Panc1 (cell line): Measurements from ENCODE around the gene DLGAP4. TPM values are rescaled to one million over a fixed set of nuclear protein-coding genes. Genes with fewer than 3 reads are reported as not detected.

Source experiments
- ATAC-seq: fragments of 200-7000 bp; cut with Tn5 transposase; 2 replicates; pipeline ENCODE4 v1.9.1; 2020; ENCODE audit warnings: mild to moderate bottlenecking, moderate library complexity
- BruUV-seq: library from RNA; stranded (reverse); fragments of 400-500 nt; replicated peaks from 2 replicates; lab custom pipeline; 2021; lab: Mats Ljungman, UMichigan
- CTCF ChIA-PET: fragments of 300-600 bp; sonication (Branson Sonifier 250); formaldehyde crosslinking; loops from one replicate; lab custom pipeline; 2022; ENCODE audit warnings: antibody characterized with exemption; lab: Charles Lee
- POLR2A ChIA-PET: fragments of 300-600 bp; sonication (Branson Sonifier 250); formaldehyde crosslinking; loops from one replicate; lab custom pipeline; 2022; ENCODE audit warnings: antibody characterized with exemption; lab: Charles Lee
- DNase-seq: peaks from one replicate; pipeline ENCODE4 v3.0.0-alpha.2; 2010; ENCODE audit warnings: low read depth, low spot score
- H3K27ac ChIP-seq: 2 replicates; pipeline ENCODE4 v1.5.1; 2011; ENCODE audit warnings: mild to moderate bottlenecking, low read length, inconsistent platforms
- H3K27me3 ChIP-seq: fragments of 200-500 bp; sonication (Bioruptor generic); 2 replicates; pipeline ENCODE4 v1.6.0; 2014; ENCODE audit warnings: low read length, inconsistent platforms; ENCODE audit not compliant: control insufficient read depth, insufficient read depth
- H3K36me3 ChIP-seq: fragments of 200-500 bp; sonication (Bioruptor generic); 2 replicates; pipeline ENCODE4 v1.5.1; 2014; ENCODE audit warnings: inconsistent platforms, mild to moderate bottlenecking, low read length, moderate library complexity; ENCODE audit not compliant: control insufficient read depth, insufficient read depth
- H3K4me1 ChIP-seq: 2 replicates; pipeline ENCODE4 v1.5.1; 2011; ENCODE audit warnings: inconsistent platforms, mild to moderate bottlenecking, low read length, moderate library complexity; ENCODE audit not compliant: control insufficient read depth, insufficient read depth
- H3K4me3 ChIP-seq, 2 experiments: 2 replicates each; pipeline ENCODE4 v1.5.1; 2011 to 2012; ENCODE audit warnings: low read depth in 2 of 2, low read length in 2 of 2, mild to moderate bottlenecking in 2 of 2, inconsistent platforms in 1 of 2, moderate library complexity in 1 of 2
- H3K9me3 ChIP-seq: fragments of 200-500 bp; sonication (Bioruptor generic); 2 replicates; pipeline ENCODE4 v1.5.1; 2014; ENCODE audit warnings: low read depth, mild to moderate bottlenecking, inconsistent platforms, low read length, moderate library complexity; ENCODE audit not compliant: control insufficient read depth, insufficient read depth
- POLR2AphosphoS5 ChIP-seq: IDR thresholded peaks from 2 replicates; pipeline ENCODE4 v1.6.1; 2012; ENCODE audit warnings: mild to moderate bottlenecking, low read depth, low read length, moderate library complexity
- SIN3A ChIP-seq: IDR thresholded peaks from 2 replicates; pipeline ENCODE4 v1.6.1; 2012; ENCODE audit warnings: low read depth, mild to moderate bottlenecking, low read length, moderate library complexity, borderline replicate concordance; ENCODE audit not compliant: insufficient read depth
- TCF7L2 ChIP-seq: IDR thresholded peaks from 2 replicates; pipeline ENCODE4 v1.6.1; 2011; ENCODE audit warnings: mild to moderate bottlenecking, low read depth, low read length, inconsistent platforms
- in situ Hi-C: cut with HindIII; loops from 2 replicates; pipeline ENCODE4 v1.10.0; 2016; ENCODE audit warnings: low sequenced_read_pairs, low pct_unique_long_range_greater_than_20kb
- intact Hi-C: fragments of 100-400 bp; cut with micrococcal nuclease; formaldehyde crosslinking; loops from one replicate; pipeline ENCODE4 v1.10.0; 2022; ENCODE audit not compliant: unreplicated experiment
- total RNA-seq: library from RNA; stranded (reverse); gene quantifications from one replicate; pipeline ENCODE4 v1.2.1, GENCODE V29; 2021; ENCODE audit not compliant: unreplicated experiment
- TF ChIP-seq, protein P1 (sequence below), 2 experiments: IDR thresholded peaks; 2 replicates each; pipeline ENCODE4 v1.6.1; 2011 to 2012; ENCODE audit warnings: low read depth in 2 of 2, control low read depth in 1 of 2, low read length in 1 of 2, mild to moderate bottlenecking in 1 of 2, moderate library complexity in 1 of 2; ENCODE audit not compliant: insufficient read depth in 1 of 2
- TF ChIP-seq, protein P2 (sequence below): fragments of 450-650 bp; IDR thresholded peaks from 2 replicates; pipeline ENCODE4 v1.5.1; 2017; ENCODE audit warnings: mild to moderate bottlenecking

The DLGAP4 gene
- total RNA-seq, 1 experiment from 2014 or later, result 52.5 TPM

DNA sequence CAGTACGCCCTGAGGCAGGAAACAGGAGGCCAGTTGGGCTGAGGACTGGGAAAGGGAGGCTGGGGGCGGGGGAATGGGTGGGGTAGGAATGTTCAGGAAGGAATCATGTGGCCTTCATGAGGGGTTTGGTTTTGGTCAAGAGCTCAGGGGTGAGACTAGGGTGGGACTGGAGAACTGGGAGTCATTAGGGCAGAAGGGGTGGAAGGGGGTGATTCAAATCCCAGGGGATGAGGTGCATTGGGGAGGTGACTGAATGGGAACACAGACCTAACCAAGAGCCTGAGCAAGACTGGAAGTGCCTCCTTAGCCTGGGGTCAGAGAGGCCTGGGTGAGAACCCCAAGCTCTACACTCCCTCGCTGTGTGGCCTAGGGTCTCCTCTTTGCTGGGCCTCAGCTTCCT is 86.8 kb downstream of the DLGAP4 start:
- Histone ChIP-seq H3K36me3 (no peaks in the 10 kb centered on the region), H3K4me3 (no peak overlapping the region), H3K4me1 (no peaks in the 10 kb centered on the region; the same call in 1 of the 2 replicates), H3K9me3 (no peaks in the 10 kb centered on the region), H3K27ac (no peak overlapping the region), H3K27me3 (no peaks in the 10 kb centered on the region)
- no peak; the same call in 1 of the 2 replicates for ATAC-seq
- DNase-seq, result no peak
- CTCF ChIA-PET, result no interaction called here
- BruUV-seq, result no TSS peak
- POLR2A ChIA-PET, result no interaction called here
- intact Hi-C loops, result no loop called here
- in situ Hi-C loops, result no loop called here
- TF ChIP-seq, protein P1, sequence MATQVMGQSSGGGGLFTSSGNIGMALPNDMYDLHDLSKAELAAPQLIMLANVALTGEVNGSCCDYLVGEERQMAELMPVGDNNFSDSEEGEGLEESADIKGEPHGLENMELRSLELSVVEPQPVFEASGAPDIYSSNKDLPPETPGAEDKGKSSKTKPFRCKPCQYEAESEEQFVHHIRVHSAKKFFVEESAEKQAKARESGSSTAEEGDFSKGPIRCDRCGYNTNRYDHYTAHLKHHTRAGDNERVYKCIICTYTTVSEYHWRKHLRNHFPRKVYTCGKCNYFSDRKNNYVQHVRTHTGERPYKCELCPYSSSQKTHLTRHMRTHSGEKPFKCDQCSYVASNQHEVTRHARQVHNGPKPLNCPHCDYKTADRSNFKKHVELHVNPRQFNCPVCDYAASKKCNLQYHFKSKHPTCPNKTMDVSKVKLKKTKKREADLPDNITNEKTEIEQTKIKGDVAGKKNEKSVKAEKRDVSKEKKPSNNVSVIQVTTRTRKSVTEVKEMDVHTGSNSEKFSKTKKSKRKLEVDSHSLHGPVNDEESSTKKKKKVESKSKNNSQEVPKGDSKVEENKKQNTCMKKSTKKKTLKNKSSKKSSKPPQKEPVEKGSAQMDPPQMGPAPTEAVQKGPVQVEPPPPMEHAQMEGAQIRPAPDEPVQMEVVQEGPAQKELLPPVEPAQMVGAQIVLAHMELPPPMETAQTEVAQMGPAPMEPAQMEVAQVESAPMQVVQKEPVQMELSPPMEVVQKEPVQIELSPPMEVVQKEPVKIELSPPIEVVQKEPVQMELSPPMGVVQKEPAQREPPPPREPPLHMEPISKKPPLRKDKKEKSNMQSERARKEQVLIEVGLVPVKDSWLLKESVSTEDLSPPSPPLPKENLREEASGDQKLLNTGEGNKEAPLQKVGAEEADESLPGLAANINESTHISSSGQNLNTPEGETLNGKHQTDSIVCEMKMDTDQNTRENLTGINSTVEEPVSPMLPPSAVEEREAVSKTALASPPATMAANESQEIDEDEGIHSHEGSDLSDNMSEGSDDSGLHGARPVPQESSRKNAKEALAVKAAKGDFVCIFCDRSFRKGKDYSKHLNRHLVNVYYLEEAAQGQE (IDR thresholded peaks at IDR 0.05; ENCODE audit: insufficient read depth in 1 of 2, low read depth in 2 of 2, low read length in 1 of 2), result no peak
- no peak for TF ChIP-seq POLR2AphosphoS5
- no peak for TF ChIP-seq TCF7L2
- TF ChIP-seq, protein P2, sequence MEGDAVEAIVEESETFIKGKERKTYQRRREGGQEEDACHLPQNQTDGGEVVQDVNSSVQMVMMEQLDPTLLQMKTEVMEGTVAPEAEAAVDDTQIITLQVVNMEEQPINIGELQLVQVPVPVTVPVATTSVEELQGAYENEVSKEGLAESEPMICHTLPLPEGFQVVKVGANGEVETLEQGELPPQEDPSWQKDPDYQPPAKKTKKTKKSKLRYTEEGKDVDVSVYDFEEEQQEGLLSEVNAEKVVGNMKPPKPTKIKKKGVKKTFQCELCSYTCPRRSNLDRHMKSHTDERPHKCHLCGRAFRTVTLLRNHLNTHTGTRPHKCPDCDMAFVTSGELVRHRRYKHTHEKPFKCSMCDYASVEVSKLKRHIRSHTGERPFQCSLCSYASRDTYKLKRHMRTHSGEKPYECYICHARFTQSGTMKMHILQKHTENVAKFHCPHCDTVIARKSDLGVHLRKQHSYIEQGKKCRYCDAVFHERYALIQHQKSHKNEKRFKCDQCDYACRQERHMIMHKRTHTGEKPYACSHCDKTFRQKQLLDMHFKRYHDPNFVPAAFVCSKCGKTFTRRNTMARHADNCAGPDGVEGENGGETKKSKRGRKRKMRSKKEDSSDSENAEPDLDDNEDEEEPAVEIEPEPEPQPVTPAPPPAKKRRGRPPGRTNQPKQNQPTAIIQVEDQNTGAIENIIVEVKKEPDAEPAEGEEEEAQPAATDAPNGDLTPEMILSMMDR, result no peak
- no peak for TF ChIP-seq SIN3A

DNA sequence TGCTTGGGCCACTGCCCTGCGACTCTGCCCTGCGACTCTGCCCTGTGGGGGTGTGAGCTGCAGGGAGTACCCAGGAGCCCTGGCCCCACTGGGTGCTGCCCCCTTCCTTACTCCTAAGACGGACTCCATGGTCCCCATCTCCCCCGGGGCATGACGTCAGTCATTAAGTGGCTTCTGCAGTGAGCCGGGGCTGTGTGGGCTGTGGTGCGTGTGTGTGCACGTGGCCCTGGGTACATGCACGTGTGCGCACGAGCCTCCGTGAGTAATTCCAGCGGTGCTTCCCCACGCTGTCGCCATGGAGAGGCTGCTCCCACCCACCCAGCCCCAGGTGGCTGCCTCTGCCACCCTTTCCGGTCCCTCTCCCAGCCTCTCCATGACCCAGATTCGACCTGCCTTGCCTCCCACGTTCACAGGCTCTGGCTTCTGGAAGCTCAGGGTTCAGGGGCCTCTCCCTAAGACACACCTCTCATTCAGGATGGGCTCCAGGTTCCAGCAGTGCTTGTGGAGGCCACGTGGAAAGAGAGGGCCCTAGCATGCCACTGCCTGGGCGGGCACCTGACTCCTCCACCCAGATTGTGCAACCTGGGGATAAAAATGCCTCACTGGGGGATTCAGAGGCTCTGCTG is 88.3 kb downstream of the DLGAP4 start:
- intact Hi-C loops, result no loop called here
- no peaks in the 10 kb centered on the region for H3K27me3 ChIP-seq
- H3K27ac ChIP-seq, result no peak overlapping the region
- DNase-seq (no peak), ATAC-seq (0 out of 2 replicates have a peak, but pooled peaks have one; percentile 44)
- POLR2A ChIA-PET, result no interaction called here
- no peak overlapping the region for H3K4me3 ChIP-seq
- CTCF ChIA-PET, result no interaction called here
- H3K4me1 ChIP-seq, result no peaks in the 10 kb centered on the region; the same call in 1 of the 2 replicates
- no peaks in the 10 kb centered on the region for H3K36me3 ChIP-seq
- no TSS peak for BruUV-seq
- no peaks in the 10 kb centered on the region for H3K9me3 ChIP-seq
- TF ChIP-seq TCF7L2, result no peak
- TF ChIP-seq, protein P1 (IDR thresholded peaks at IDR 0.05; ENCODE audit: insufficient read depth in 1 of 2, low read depth in 2 of 2, low read length in 1 of 2), result no peak
- TF ChIP-seq POLR2AphosphoS5, result no peak
- TF ChIP-seq, protein P2, result no peak
- in situ Hi-C loops, result no loop called here
